ENCODE data around the gene ZNF594.
"Not testable (repeated sequence)": the region's sequence is repeated elsewhere in the genome, so short reads cannot be mapped to it uniquely, and the experiment has no call there.

ZNF594 gene

DNA sequence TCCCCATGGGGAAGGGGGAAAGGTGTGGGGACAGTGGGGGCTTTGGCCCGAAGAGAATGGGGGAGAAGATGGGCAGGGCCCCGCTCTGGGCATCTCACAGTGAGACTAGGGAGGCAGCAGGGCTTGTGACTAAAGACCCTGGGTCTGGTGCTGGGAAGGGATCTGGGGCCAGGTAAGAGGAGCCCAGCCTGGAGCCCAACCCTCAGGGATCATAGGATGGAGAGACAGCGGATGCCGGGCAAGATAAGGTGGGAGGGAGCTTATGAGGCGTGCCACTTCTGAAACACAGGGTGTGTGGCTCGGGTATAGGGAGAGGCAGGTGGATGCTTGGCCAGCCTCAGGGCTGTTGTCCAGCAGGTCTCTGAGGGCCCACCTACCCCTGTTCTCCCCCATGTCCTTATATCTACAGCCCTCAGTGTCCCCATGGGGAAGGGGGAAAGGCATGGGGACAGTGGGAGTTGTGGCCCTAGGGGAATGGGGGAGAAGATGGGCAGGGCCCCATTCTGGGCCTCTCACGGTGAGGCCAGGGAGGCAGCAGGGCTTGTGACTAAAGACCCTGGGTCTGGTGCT, 60.4 kb downstream of the ZNF594 start:
- in situ Hi-C loops (cut with MboI; ENCODE audit: low pct_unique_long_range_greater_than_20kb, low sequenced_read_pairs, unreplicated experiment): no loop called here
- TF ChIP-seq, protein P1, sequence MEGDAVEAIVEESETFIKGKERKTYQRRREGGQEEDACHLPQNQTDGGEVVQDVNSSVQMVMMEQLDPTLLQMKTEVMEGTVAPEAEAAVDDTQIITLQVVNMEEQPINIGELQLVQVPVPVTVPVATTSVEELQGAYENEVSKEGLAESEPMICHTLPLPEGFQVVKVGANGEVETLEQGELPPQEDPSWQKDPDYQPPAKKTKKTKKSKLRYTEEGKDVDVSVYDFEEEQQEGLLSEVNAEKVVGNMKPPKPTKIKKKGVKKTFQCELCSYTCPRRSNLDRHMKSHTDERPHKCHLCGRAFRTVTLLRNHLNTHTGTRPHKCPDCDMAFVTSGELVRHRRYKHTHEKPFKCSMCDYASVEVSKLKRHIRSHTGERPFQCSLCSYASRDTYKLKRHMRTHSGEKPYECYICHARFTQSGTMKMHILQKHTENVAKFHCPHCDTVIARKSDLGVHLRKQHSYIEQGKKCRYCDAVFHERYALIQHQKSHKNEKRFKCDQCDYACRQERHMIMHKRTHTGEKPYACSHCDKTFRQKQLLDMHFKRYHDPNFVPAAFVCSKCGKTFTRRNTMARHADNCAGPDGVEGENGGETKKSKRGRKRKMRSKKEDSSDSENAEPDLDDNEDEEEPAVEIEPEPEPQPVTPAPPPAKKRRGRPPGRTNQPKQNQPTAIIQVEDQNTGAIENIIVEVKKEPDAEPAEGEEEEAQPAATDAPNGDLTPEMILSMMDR (IDR thresholded peaks at IDR 0.05; ENCODE audit: extremely low read depth, insufficient read depth, missing control alignments): no peak
- no peak for DNase-seq (ENCODE audit: low spot score)

DNA sequence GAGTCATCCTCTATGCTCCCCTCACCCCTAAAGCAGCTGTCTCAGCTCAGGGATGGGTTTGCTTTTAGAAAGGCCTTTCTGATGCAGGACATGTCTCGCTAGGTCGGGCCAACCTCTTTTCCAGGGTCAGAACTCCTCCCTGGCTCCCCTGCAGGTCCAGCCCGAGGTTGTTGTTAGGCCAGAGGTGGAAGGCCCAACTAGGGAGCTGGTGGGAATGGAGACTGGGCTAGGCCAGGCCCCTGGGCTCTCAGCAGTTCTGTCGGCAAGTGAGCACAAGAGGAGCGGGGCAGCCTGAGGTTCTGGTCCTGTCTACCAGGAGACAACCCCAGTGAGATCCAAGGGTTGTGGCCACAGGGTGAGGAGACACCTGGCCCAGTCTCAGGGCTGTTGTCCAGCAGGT, 61.0 kb downstream of the ZNF594 start:
- DNase-seq (ENCODE audit: low spot score); in situ Hi-C loops (cut with MboI; ENCODE audit: low pct_unique_long_range_greater_than_20kb, low sequenced_read_pairs, unreplicated experiment): not testable (repeated sequence)

DNA sequence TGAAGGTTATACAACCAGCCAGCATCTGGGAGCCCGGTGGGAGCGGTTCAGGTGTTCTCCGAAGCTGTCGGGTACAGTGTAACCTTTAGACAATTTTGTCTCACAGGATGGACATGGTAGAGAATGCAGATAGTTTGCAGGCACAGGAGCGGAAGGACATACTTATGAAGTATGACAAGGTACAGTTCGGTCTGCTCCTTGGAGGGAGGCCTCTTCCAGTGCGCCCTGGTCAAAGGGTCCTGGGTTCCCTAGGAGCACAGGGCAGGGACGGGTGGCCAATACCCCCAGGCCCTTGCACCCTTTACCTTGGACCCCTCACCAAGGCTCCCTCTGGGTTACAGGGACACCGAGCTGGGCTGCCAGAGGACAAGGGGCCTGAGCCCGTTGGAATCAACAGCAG, 61.4 kb downstream of the ZNF594 start:
- in situ Hi-C loops (cut with MboI; ENCODE audit: low pct_unique_long_range_greater_than_20kb, low sequenced_read_pairs, unreplicated experiment); DNase-seq (ENCODE audit: low spot score): not testable (repeated sequence)

- in situ Hi-C loops (cut with MboI; ENCODE audit: low pct_unique_long_range_greater_than_20kb, low sequenced_read_pairs, unreplicated experiment); DNase-seq (ENCODE audit: low spot score): not testable (repeated sequence)
Observed at GRCh38 chr17:5129770-5130169, 61.9 kb downstream of the ZNF594 start.
